Nephron (organoid): ENCODE data around the gene VIM.

Experiments used
- H3K27ac Mint-ChIP-seq, 3 experiments: 2 replicates each; pipeline ENCODE4 v1.8.0; 2020; ENCODE audit warnings: mixed read lengths in 3 of 3, mild to moderate bottlenecking in 2 of 3, moderate library complexity in 1 of 3
- H3K27me3 Mint-ChIP-seq: 2 replicates; pipeline ENCODE4 v1.8.0; 2021; ENCODE audit warnings: low read depth, mild to moderate bottlenecking, moderate library complexity, mixed read lengths
- H3K36me3 Mint-ChIP-seq: 2 replicates; pipeline ENCODE4 v1.8.0; 2020; ENCODE audit warnings: low read depth, mixed read lengths
- H3K4me1 Mint-ChIP-seq: 2 replicates; pipeline ENCODE4 v1.8.0; 2020; ENCODE audit warnings: mixed read lengths
- H3K4me3 Mint-ChIP-seq, 3 experiments: 2 replicates each; pipeline ENCODE4 v1.8.0; 2020; ENCODE audit warnings: mild to moderate bottlenecking in 3 of 3, mixed read lengths in 3 of 3, moderate library complexity in 2 of 3
- H3K9me3 Mint-ChIP-seq: 2 replicates; pipeline ENCODE4 v1.8.0; 2020; ENCODE audit warnings: mixed read lengths
- TF ChIP-seq, protein P1 (sequence below), 3 experiments: fragments of 200-600 bp; sonication (generic); IDR thresholded peaks; one replicate each; pipeline ENCODE4 v1.5.0; 2021; ENCODE audit warnings: antibody characterized with exemption in 3 of 3; ENCODE audit not compliant: unreplicated experiment in 3 of 3

Gene VIM

GRCh38 chr10:17238445-17239291 lies 10.6 kb downstream of the VIM start:
- Mint-ChIP-seq H3K4me1 (peaks cover 30% of the 10 kb centered on the region), H3K4me3 (no peak overlapping the region), H3K9me3 (peaks cover 6% of the 10 kb centered on the region), H3K36me3 (peaks cover 53% of the 10 kb centered on the region), H3K27ac (peak overlapping the region; percentile 17 to 66 (median 41)), H3K27me3 (no peaks in the 10 kb centered on the region)
- TF ChIP-seq, protein P1, sequence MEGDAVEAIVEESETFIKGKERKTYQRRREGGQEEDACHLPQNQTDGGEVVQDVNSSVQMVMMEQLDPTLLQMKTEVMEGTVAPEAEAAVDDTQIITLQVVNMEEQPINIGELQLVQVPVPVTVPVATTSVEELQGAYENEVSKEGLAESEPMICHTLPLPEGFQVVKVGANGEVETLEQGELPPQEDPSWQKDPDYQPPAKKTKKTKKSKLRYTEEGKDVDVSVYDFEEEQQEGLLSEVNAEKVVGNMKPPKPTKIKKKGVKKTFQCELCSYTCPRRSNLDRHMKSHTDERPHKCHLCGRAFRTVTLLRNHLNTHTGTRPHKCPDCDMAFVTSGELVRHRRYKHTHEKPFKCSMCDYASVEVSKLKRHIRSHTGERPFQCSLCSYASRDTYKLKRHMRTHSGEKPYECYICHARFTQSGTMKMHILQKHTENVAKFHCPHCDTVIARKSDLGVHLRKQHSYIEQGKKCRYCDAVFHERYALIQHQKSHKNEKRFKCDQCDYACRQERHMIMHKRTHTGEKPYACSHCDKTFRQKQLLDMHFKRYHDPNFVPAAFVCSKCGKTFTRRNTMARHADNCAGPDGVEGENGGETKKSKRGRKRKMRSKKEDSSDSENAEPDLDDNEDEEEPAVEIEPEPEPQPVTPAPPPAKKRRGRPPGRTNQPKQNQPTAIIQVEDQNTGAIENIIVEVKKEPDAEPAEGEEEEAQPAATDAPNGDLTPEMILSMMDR (IDR thresholded peaks at IDR 0.05; ENCODE audit: unreplicated experiment in 3 of 3) = no peak

DNA sequence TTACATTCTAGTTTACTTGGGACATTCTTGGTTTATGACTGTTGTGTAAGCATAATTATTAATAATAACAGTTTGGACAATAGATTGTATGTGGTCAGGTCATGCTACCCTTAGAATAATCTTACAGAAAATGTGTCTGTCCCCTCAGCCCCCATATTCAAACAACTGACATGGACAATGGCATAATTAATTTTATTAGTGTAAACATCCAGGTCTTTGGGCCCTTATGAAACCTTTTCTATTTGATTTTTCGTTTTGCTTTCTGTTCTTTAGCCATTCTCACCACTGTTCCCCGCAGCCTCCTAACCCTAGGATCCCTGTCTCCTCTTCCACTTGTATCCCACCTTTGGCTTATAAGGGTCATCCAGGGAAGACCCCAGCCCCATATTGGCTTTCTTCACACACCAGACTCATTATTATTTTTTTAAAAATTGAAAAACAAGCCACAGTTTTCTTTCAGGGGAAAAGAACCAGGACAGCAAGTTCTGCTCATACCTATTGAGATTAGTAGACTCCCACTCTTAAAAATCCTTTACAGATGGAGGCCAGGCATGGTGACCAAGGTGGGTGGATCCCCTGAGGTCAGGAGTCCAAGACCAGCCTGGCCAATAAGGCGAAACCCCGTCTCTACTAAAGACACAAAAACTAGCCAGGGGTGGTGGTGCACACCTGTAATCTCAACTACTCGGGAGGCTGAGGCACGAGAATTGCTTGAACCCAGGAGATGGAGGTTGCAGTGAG lies 11.5 kb downstream of the VIM start:
- H3K9me3 Mint-ChIP-seq = peaks cover 6% of the 10 kb centered on the region
- peak overlapping the region; percentile 35 to 66 (median 39) for H3K27ac Mint-ChIP-seq
- TF ChIP-seq, protein P1 (IDR thresholded peaks at IDR 0.05; ENCODE audit: unreplicated experiment in 3 of 3) = no peak
- H3K27me3 Mint-ChIP-seq = no peaks in the 10 kb centered on the region
- H3K4me3 Mint-ChIP-seq = no peak overlapping the region
- peaks cover 25% of the 10 kb centered on the region for H3K4me1 Mint-ChIP-seq
- H3K36me3 Mint-ChIP-seq = peaks cover 44% of the 10 kb centered on the region

DNA sequence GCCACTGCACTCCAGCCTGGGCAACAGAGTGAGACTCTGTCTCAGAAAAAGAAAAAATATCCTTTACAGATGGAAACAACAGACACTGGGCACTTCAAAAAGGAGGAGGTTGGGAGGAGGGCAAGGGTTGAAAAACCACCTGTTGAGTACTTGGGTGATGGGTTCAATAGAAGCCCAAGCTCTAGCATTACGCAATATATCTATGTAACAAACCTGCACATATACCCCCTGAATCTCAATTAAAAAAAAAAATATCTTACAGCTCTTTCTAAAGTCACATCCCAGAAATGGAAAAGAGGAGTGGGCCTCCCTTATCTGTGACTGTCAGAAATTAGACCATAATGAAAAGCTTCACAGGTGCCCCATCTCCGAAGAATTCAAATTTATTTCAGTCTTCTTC lies 12.1 kb downstream of the VIM start:
- peaks cover 38% of the 10 kb centered on the region for H3K36me3 Mint-ChIP-seq
- TF ChIP-seq, protein P1 (IDR thresholded peaks at IDR 0.05; ENCODE audit: unreplicated experiment in 3 of 3) = no peak
- H3K27me3 Mint-ChIP-seq = no peaks in the 10 kb centered on the region
- peaks cover 19% of the 10 kb centered on the region for H3K4me1 Mint-ChIP-seq
- H3K9me3 Mint-ChIP-seq = peaks cover 6% of the 10 kb centered on the region
- no peak overlapping the region for H3K27ac Mint-ChIP-seq
- no peak overlapping the region for H3K4me3 Mint-ChIP-seq

DNA sequence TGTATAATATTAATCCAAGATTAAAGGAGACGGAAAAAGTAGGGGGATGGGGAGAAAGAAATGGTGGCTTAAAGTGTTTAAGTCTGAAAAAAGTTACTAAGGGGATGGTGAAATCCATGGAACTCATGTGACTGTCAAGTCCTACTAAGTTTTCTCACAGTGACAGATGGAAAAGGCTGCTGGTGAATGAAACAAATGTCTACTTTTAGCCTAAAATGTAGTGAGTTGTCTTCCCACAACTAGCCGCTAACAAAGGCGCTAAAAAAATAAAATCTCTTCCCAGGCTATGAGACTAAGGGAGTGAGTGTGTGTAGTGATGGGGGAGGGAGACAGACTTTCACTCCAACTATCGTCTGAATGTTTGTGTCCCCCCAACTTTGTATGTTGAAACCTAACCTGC lies 12.6 kb downstream of the VIM start:
- TF ChIP-seq, protein P1 (IDR thresholded peaks at IDR 0.05; ENCODE audit: unreplicated experiment in 3 of 3) = no peak
- Mint-ChIP-seq H3K9me3 (peaks cover 6% of the 10 kb centered on the region), H3K27ac (no peak overlapping the region), H3K4me3 (no peak overlapping the region), H3K27me3 (no peaks in the 10 kb centered on the region), H3K36me3 (peaks cover 33% of the 10 kb centered on the region), H3K4me1 (peaks cover 14% of the 10 kb centered on the region)

- H3K27ac Mint-ChIP-seq = no peak overlapping the region
- TF ChIP-seq, protein P1 (IDR thresholded peaks at IDR 0.05; ENCODE audit: unreplicated experiment in 3 of 3) = no peak
- H3K36me3 Mint-ChIP-seq = peaks cover 22% of the 10 kb centered on the region
- no peaks in the 10 kb centered on the region for H3K27me3 Mint-ChIP-seq
- H3K4me3 Mint-ChIP-seq = no peak overlapping the region
- peaks cover 10% of the 10 kb centered on the region for H3K9me3 Mint-ChIP-seq
- H3K4me1 Mint-ChIP-seq = peaks cover 2% of the 10 kb centered on the region
Observed at GRCh38 chr10:17241611-17242333, 13.7 kb downstream of the VIM start.
